Limb (tissue), 2 donors: ENCODE results near the gene DACH2.
"Not testable (repeated sequence)": the region's sequence is repeated elsewhere in the genome, so short reads cannot be mapped to it uniquely, and the experiment has no call there.

Experiments used
- DNase-seq, 2 donors: peaks; one replicate each; pipeline ENCODE4 v3.0.0-alpha.2; 2016; ENCODE audit errors: extremely low spot score in 2 of 2

DACH2 gene

DNA sequence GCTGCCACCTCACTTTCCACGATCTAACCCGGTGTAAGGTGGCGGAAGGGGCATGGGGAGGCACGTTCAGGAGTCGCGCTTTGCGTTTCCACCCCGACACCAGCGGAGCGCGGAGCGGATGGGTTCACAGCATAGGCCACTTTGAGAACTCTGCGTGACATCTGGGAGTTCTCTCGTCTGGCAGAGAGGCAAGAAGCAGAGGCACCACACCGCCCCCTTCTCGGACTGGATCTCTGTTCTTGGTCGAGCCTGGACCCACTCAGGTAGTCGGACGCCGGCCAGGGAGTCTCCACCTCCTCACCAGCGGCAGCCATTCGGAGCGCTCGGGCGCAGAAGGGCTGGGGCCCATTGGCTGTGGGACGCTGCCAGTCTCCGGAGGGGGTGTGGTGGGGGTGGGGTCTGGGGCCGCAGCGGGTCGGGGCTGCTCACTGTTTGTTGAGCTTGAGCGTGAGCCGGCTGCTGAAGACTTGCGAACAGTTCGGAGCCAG is at the start of gene DACH2:
Gene DACH2 (plus strand): TSS at position 428 of the 488 bp plus-strand sequence.
- peak; percentile 64 to 90 for DNase-seq

DNA sequence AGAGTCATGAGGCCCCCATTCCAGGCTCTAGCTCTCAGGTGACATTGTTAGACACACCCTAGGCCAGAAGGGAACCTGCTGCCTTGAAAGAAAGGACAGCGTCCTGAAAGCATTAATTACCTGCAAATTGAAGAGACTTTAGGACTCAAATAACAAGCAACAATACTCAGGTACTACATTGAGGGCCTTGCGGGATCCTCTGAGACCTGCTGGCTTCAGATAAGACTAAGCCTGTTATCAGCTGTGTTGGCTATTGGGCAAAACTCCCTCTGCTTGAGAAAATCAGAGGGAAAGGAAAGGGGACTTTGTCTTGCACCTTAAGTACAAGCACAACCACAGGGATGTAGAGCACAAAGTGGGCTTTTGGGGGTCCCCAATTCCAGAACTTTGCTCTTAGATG is 45.9 kb upstream of the DACH2 start:
- no peak for DNase-seq

GRCh38 chrX:86103061-86103460 is 45.2 kb upstream of the DACH2 start:
- DNase-seq = no peak

- DNase-seq = no peak
Measured at GRCh38 chrX:86104526-86104925, 43.7 kb upstream of the DACH2 start.

DNA sequence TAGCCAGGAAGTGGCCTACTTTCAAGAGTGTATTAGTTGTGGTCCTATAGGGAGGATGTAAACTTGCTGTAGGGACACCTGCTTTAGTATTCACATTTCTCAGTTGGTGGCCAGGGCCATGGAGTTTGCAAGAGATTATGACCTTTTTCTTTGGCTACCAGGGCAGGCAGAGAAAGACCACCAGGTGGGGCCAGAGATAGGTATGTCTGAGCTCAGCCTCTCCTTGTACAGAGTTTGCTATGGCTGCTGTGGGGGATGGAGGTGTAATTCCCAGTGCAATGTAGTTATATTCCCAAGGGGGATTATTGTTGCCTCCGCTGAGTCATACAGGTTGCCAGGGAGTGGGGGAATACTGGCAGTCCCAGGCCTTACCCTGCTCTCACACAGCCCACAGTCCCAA is 26.3 kb upstream of the DACH2 start:
- DNase-seq = no peak

DNA sequence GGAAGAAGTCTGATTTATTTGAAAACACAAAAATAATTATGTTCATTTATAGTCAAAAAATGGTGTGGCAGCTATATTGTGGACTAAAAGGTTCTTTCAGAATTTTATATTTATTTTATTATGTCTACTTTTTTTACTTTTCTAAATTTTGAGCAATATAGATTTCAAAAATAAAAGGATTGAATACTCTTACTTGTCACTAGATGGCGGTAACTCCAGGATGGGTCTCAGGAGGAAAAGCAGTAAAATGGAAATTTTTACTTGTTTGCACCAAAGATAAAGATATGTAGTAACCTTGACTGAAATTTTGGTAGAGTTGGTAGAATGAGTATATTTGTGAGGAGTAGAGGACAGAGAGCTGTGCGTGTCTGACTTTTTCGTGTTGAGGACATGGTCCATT is 14.5 kb upstream of the DACH2 start:
- DNase-seq = peak in 1 of 2 donors; percentile 10

DNA sequence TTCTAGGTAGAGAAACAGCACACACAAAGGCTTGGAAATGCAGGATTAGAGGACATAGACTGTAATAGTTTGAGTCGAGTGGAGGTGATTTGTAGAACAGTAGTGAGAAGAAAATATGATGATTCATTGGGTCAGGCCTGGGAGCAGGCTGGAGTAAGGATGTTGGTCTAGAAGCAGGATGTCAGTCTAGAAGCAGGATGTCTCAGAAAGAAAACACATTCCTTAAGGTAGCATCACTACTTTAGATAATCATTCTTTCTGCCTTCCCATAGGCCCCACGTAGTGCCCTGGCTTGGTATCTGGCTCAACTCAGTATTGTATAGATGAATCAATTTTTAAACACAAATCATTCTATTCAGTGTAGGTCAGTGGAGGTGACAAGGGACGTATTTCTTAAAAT is 11.2 kb upstream of the DACH2 start:
- no peak for DNase-seq

DNA sequence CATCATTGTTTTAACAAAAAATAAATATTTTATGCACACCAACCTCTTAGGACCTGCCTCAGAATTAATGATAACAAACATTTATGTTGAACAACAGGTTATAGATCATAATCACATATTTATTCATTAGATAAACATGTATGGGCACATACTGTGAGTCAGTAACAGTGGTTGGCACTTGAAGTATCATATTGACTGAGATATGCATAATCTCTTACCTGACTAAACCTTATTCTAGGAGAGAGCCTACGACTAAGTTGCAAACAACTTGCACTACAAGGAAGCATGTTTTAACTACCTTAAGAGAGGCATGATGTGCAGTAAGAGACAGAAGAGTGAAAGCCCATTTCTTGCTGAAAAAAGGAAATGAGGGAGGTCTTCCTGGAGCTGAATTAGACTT is 6.5 kb upstream of the DACH2 start:
- no peak for DNase-seq

- no peak for DNase-seq
Measured at GRCh38 chrX:86146102-86146501, 2.1 kb upstream of the DACH2 start.

DNA sequence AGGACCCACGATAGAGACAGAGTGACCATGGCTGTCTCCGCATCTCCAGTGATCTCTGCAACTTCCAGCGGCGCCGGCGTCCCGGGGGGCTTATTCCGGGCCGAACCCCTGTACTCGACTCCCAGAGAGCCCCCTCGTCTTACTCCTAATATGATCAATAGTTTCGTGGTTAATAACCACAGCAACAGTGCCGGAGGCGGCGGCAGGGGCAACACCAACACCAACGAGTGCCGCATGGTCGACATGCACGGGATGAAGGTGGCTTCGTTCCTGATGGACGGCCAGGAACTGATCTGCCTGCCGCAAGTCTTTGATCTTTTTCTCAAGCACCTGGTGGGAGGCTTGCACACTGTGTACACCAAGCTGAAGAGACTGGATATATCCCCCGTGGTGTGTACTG is 343 bp downstream of the DACH2 start:
- DNase-seq = peak in 1 of 2 donors; percentile 29

DNA sequence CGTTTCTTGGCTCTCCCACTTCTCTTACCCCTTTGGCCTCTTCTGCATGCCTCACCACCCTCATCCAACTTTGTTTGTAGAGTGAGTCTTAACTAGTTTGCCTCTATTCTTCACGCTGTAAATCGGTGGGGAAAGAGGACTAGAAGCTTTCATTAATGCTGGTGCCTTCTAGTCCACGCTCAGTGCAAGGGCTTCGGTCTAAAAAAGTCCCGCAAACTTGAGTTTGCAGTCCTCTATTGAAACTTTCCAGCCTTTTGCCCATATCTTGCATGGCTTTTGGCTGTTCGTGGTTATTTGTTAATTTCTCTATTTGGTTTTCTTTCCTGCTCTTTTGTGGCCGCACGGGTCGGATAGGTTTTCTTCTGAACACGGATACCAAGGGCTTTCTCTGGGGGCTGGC is 868 bp downstream of the DACH2 start:
- no peak for DNase-seq

DNA sequence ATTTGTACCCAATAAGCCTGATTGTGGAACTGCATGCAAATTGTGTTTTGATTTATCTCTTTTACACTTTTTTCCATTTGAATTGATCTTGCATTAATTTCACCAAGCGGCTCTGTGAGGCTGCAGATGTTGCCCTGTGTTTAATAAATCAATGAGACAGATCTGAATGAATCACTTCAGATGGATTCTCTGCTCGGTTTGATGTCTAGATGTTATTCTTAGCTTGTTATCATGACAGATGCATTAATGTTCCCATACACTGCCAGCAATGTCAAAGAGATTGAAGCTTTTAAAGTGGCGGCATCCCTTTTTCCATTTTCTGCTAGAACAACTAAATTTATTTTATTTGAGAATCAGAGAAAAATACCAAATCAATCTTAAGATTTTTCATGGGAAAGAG is 6.3 kb downstream of the DACH2 start:
- DNase-seq = no peak

DNA sequence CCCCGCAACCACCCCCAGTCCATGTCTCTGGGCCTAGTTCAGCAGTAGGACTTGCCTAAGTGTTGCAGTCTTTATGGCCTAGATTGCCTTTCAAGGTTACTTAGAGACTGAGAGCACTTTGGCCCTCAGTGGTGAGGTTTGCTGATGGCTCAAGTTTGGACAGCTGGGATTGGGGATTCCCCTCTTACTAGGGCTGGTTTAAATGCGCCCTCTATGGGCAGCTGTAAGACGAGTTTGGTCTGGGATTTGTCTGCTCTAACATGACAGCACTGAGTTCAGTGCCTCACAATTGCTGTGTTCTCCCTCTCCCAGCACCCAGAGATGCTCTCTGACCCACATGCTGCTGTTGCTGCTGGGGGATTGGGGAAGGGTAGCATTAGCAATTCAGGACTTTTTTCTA is 23.1 kb downstream of the DACH2 start:
- DNase-seq = no peak

- no peak for DNase-seq
Measured at GRCh38 chrX:86178906-86179305, 30.7 kb downstream of the DACH2 start.

- DNase-seq = not testable (repeated sequence)
Measured at GRCh38 chrX:86181325-86181724, 33.1 kb downstream of the DACH2 start.

GRCh38 chrX:86192827-86193226 is 44.6 kb downstream of the DACH2 start:
- DNase-seq = no peak

GRCh38 chrX:86194758-86195157 is 46.5 kb downstream of the DACH2 start:
- peak in 1 of 2 donors; percentile 11 for DNase-seq

GRCh38 chrX:86195343-86195742 is 47.1 kb downstream of the DACH2 start:
- peak in 1 of 2 donors; percentile 14 for DNase-seq

DNA sequence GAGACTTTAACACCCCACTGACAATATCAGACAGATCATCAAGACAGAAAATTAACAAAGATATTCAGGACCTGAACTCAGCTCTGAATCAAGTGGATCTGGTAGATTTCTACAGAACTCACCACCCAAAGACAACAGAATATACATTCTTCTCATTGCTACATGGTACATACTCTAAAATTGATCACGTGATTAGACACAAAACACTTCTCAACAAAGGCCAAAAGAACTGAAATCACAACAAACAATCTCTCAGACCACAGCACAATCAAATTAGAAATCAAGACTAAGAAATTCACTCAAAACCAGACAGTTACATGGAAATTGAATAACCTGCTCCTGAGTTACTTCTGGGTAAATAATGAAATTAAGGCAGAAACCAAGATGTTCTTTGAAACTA is 49.6 kb downstream of the DACH2 start:
- DNase-seq = no peak

DNA sequence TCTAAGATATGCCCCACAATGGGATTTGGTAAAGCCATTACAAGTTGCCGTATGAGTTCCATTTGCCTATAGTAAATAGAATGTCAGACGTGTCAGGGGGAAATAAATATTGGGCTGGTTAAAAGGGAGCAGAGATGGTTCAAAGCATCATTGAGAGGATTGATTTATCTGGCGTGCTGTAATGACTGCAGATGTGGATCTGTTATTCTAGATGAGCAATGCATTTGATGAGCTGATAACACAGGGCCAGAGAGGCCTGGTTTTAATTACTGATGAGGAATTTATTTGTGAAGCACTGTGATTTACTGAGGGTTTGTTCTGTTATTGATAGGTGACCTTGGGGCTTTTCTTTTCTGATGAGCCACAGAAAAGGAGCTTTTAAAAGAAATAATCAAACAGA is 62.5 kb downstream of the DACH2 start:
- no peak for DNase-seq

GRCh38 chrX:86215260-86215659 is 67.0 kb downstream of the DACH2 start:
- DNase-seq = no peak

DNA sequence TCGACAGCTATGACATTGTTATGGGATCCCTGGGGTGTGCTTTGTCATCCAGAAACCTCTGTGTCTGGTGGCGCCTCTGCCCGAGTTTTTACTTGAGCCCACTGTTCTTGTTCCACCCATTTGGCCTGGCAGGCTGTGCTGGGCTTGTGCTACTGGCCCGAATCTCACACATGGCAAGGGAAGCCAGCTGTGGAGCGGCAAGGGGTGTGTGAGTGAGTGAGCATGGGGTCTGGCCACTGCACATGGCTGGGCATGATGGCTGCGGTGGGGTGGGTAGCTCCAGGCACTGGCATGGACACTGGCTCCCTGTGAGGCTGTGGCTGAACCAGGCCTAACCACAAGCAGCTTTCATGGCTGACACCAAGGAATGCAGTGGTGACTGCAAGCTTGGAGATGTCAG is 89.2 kb downstream of the DACH2 start:
- DNase-seq = no peak

DNA sequence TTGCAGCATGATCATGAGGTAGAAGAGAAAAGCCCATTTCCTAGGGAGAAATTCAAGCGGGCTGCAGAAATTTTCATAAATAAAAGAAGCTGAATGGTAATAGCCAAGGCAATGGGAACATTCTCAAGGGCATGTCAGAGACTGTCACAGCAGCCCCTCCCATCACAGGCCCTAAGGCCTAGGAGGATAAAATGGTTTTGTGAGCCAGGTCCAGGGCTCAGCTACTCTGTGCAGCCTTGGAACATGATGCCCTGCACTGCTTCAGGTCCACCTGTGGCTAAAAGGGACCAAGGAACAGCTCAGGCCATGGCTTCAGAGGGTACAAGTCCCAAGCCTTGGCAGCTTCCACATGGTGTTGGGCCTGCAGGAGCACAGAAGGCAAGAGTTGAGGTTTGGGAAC is 93.3 kb downstream of the DACH2 start:
- no peak for DNase-seq

GRCh38 chrX:86263526-86263925 is 115.3 kb downstream of the DACH2 start:
- no peak for DNase-seq
